Endothelial cell (in vitro differentiated cells): ENCODE results near the gene PPFIA4. TPM values are rescaled to one million over a fixed set of nuclear protein-coding genes. Genes with fewer than 3 reads are reported as not detected.

Experiments
- DNase-seq: peaks from one replicate; pipeline ENCODE4 v3.0.0; 2021; ENCODE audit warnings: low spot score
- H3K27ac Mint-ChIP-seq: one replicate; pipeline ENCODE4 v1.8.0; 2021; ENCODE audit warnings: mixed read lengths, inconsistent platforms; ENCODE audit not compliant: unreplicated experiment
- H3K27me3 Mint-ChIP-seq: one replicate; pipeline ENCODE4 v1.8.0; 2021; ENCODE audit warnings: mild to moderate bottlenecking, moderate library complexity, mixed read lengths, inconsistent platforms; ENCODE audit not compliant: unreplicated experiment
- H3K36me3 Mint-ChIP-seq: one replicate; pipeline ENCODE4 v1.8.0; 2021; ENCODE audit warnings: mild to moderate bottlenecking, low read depth, mixed read lengths, inconsistent platforms; ENCODE audit not compliant: unreplicated experiment
- H3K4me1 Mint-ChIP-seq: one replicate; pipeline ENCODE4 v1.8.0; 2021; ENCODE audit warnings: mild to moderate bottlenecking, mixed read lengths, inconsistent platforms; ENCODE audit not compliant: unreplicated experiment
- H3K4me3 Mint-ChIP-seq: one replicate; pipeline ENCODE4 v1.8.0; 2021; ENCODE audit warnings: mild to moderate bottlenecking, mixed read lengths, inconsistent platforms; ENCODE audit not compliant: unreplicated experiment
- H3K9me3 Mint-ChIP-seq: one replicate; pipeline ENCODE4 v1.8.0; 2021; ENCODE audit warnings: mixed read lengths, inconsistent platforms; ENCODE audit not compliant: unreplicated experiment
- total RNA-seq: library from RNA; stranded (reverse); fragmentation: NEBNext Ultra II Directional; extraction: Animal tissue kit (Norgen Biotek cat#: 25700); gene quantifications from one replicate; pipeline ENCODE4 v1.2.1, GENCODE V29; 2021; ENCODE audit not compliant: unreplicated experiment
- TF ChIP-seq, protein P1 (sequence below): fragments of 200-600 bp; sonication (generic); IDR thresholded peaks from one replicate; pipeline ENCODE4 v1.5.0; 2021; ENCODE audit warnings: antibody characterized with exemption; ENCODE audit not compliant: unreplicated experiment

The PPFIA4 gene
- total RNA-seq, 1 donor from 2014 or later: 4.0 TPM

DNA sequence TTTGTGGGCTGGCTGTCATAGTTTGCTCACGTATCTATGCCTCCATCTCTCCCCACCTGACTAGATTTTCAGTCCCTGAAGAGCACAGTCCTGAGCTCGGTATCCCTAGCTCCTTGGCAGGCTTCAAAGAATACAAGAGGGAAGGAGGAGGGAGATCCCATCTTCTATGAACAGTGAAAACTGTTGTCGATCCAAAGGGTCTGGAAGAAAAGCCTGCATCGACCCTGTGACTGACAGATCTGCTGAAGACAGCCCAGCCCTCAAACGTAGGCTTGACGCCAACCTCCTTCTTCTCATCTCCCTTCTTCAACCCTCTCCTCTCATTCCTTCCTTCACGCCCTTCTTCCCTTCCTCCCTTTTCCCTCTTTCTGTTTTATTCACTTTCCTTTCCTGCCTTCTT, 87.9 kb downstream of the PPFIA4 start:
- TF ChIP-seq, protein P1, sequence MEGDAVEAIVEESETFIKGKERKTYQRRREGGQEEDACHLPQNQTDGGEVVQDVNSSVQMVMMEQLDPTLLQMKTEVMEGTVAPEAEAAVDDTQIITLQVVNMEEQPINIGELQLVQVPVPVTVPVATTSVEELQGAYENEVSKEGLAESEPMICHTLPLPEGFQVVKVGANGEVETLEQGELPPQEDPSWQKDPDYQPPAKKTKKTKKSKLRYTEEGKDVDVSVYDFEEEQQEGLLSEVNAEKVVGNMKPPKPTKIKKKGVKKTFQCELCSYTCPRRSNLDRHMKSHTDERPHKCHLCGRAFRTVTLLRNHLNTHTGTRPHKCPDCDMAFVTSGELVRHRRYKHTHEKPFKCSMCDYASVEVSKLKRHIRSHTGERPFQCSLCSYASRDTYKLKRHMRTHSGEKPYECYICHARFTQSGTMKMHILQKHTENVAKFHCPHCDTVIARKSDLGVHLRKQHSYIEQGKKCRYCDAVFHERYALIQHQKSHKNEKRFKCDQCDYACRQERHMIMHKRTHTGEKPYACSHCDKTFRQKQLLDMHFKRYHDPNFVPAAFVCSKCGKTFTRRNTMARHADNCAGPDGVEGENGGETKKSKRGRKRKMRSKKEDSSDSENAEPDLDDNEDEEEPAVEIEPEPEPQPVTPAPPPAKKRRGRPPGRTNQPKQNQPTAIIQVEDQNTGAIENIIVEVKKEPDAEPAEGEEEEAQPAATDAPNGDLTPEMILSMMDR: no peak
- no peak overlapping the region for H3K4me3 Mint-ChIP-seq
- H3K36me3 Mint-ChIP-seq: no peaks in the 10 kb centered on the region
- DNase-seq: no peak
- peaks cover 5% of the 10 kb centered on the region for H3K27me3 Mint-ChIP-seq
- peaks cover 11% of the 10 kb centered on the region for H3K4me1 Mint-ChIP-seq
- H3K27ac Mint-ChIP-seq: no peak overlapping the region
- no peaks in the 10 kb centered on the region for H3K9me3 Mint-ChIP-seq

DNA sequence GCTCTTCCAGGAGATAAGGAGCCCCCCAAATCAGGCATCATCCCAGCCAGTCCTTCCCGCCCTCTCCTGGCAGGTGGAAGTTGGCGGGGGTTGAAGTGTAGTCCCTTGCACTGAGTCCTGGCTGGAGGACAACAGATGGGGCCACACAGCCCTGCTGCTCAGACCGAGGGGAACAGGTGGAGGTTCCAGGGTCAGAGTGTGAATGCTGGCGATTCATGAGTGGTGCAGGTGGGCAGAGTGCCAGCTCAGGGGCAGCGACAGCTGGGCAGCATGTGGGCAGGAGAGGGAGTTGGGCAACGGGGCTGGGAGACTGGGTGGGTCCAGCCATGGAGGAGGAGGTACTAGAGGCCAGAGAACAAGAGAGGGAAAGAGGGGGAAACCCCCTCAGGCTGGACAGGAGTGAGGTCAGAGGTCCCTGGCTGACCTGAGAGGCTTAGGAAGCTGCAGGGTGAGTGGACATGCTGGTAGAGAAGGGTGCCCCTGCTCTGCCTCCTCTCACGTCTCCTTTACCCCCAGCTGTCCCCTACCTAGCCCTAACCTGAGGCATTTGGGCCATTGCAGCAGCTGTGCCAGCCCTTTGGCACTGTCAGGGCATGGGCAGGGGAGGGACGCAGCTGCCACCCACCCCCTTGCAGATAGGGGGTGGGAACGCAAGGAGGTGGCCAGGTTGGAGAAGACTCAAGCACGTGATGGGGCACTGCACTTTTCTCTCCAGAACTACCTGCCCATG, 90.0 kb downstream of the PPFIA4 start:
- H3K4me3 Mint-ChIP-seq: no peak overlapping the region
- TF ChIP-seq, protein P1: no peak
- H3K27me3 Mint-ChIP-seq: peaks cover 10% of the 10 kb centered on the region
- H3K9me3 Mint-ChIP-seq: no peaks in the 10 kb centered on the region
- no peak for DNase-seq
- H3K4me1 Mint-ChIP-seq: peaks cover 19% of the 10 kb centered on the region
- no peaks in the 10 kb centered on the region for H3K36me3 Mint-ChIP-seq
- H3K27ac Mint-ChIP-seq: no peak overlapping the region

DNA sequence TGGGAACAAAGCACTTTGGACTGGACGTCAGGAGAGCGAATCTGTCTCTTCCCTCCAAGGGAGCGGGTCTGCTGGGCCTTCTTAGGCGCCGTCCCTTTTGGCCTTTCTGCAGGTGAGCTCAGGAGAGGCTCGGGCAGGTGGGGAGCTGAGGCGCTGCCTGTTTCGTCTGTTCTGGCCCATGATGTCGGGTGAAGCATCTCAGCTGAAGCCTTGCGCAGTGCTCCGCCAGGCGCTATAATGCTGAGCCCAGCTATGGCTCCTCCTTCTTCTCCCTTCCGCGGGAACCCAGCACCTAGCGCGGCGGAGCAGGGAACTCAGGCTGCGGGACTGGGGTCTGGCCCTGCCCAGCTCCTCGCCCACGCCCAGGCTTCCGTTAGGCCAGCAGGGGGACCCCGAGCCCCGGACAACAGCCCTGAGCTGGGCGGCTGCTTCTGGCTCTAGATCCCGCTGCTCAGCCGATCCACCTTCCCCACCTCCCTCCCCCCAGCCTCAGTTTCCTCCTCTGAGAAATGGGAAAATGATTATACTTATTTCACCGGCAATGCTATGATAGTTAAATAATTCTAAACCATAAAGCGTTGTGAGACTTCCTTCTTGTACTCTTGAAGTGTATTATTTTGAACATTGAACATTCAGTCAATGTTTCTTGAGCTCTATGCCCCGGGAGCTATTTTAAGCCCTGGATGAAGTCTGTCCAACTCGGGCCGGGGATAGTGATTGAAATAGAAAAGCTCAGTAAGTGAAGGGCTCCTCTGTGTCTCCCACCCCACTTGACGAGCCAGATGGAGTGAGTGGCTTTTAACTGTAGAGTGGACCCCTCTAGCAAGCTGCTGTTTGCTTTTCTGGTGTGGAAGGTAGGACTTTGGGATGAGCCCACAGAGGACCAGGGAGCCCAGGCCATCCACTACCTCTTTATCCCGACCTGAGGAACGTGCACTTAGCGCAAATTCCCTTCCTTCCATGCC, 91.6 kb downstream of the PPFIA4 start:
- Mint-ChIP-seq H3K27me3 (peaks cover 17% of the 10 kb centered on the region), H3K27ac (no peak overlapping the region), H3K4me3 (no peak overlapping the region), H3K36me3 (peaks cover 4% of the 10 kb centered on the region), H3K4me1 (peaks cover 33% of the 10 kb centered on the region), H3K9me3 (no peaks in the 10 kb centered on the region)
- TF ChIP-seq, protein P1: peak; percentile 71
- peak; percentile 90 for DNase-seq

DNA sequence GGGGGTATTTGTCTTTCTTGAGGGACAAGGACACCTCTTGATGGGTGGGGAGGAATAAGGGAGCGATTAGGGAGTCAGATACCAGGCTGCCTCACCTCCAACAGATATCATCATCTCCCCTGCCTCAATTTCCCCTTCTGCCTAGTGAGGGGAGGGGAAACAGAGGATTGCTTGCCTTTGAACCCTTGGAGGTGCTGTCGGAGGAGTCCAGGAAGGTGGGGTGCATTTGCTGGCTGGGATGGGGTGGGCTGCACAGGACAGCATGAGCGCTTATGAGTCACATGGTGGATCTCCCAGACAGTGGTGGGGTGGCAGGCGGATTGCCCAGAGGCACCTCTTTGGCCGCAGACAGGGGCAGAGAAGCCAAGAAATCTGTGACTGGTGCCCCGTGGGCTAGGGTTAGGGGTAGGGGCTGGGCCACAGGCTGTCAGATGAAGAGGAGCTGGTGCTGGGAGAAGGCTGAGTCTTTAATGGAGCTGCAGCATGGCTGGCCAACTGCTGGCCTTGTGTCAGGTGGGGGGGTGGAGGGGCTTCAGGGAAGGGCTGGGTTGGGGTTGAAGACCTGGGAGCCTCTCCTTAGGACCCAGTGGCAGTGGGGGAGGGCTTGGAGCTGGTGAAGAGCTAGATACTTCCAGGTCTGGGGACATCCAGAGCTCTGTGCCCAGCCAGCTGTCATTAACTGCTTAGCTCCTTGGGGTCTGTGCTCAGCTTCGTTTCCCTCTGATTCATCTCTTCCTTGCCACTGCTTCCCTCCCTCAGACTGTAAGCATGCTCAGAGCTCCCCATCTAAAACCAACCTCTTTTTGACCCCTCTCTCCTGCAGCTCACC, 94.2 kb downstream of the PPFIA4 start:
- peaks cover 28% of the 10 kb centered on the region for H3K27me3 Mint-ChIP-seq
- peaks cover 4% of the 10 kb centered on the region for H3K36me3 Mint-ChIP-seq
- H3K4me3 Mint-ChIP-seq: no peak overlapping the region
- no peak for DNase-seq
- peaks cover 54% of the 10 kb centered on the region for H3K4me1 Mint-ChIP-seq
- H3K27ac Mint-ChIP-seq: peak overlapping the region; percentile 64
- TF ChIP-seq, protein P1: no peak
- H3K9me3 Mint-ChIP-seq: no peaks in the 10 kb centered on the region
